KMS-11 (cell line): ENCODE measurements around the gene USH2A.

Experiments
- H2AFZ ChIP-seq: fragments of 200-600 bp; sonication (generic); 2 replicates; pipeline ENCODE4 v1.6.1; 2016; ENCODE audit warnings: antibody characterized with exemption, mixed run types, low read depth
- H3K27ac ChIP-seq: fragments of 200-600 bp; sonication (generic); 2 replicates; pipeline ENCODE4 v1.6.1; 2016; ENCODE audit warnings: mild to moderate bottlenecking, mixed run types
- H3K27me3 ChIP-seq: fragments of 200-600 bp; sonication (generic); 2 replicates; pipeline ENCODE4 v1.6.1; 2017; ENCODE audit warnings: mild to moderate bottlenecking, low read depth, mixed run types, moderate library complexity; ENCODE audit not compliant: insufficient read depth
- H3K36me3 ChIP-seq: fragments of 200-600 bp; sonication (generic); 2 replicates; pipeline ENCODE4 v1.6.1; 2017; ENCODE audit warnings: mild to moderate bottlenecking, mixed run types; ENCODE audit not compliant: insufficient read depth
- H3K4me1 ChIP-seq: fragments of 200-600 bp; sonication (generic); 2 replicates; pipeline ENCODE4 v1.6.1; 2016; ENCODE audit warnings: mild to moderate bottlenecking, low read depth, mixed run types; ENCODE audit not compliant: poor library complexity, severe bottlenecking
- H3K4me2 ChIP-seq: fragments of 200-600 bp; sonication (generic); 2 replicates; pipeline ENCODE4 v1.7.0; 2016; ENCODE audit warnings: mild to moderate bottlenecking, mixed run types
- H3K4me3 ChIP-seq: fragments of 200-600 bp; sonication (generic); IDR thresholded peaks from 2 replicates; pipeline ENCODE4 v1.6.1; 2017; ENCODE audit warnings: low read depth, low read length, mixed read lengths; ENCODE audit not compliant: insufficient read depth
- H3K79me2 ChIP-seq: fragments of 200-600 bp; sonication (generic); 2 replicates; pipeline ENCODE4 v1.6.1; 2016; ENCODE audit warnings: low read depth, mixed run types; ENCODE audit not compliant: insufficient read depth
- H3K9ac ChIP-seq: fragments of 200-600 bp; sonication (generic); 2 replicates; pipeline ENCODE4 v1.6.1; 2016; ENCODE audit warnings: mild to moderate bottlenecking, mixed run types
- H4K20me1 ChIP-seq: fragments of 200-600 bp; sonication (generic); 2 replicates; pipeline ENCODE4 v1.6.1; 2016; ENCODE audit warnings: mild to moderate bottlenecking, mixed run types; ENCODE audit not compliant: insufficient read depth
- TF ChIP-seq, protein P1 (sequence below): fragments of 200-600 bp; sonication (generic); conservative IDR thresholded peaks from 2 replicates; pipeline ENCODE4 v1.6.1; 2017; ENCODE audit warnings: low read depth, mild to moderate bottlenecking, antibody characterized with exemption, low read length, moderate library complexity, mixed read lengths

The USH2A gene

DNA sequence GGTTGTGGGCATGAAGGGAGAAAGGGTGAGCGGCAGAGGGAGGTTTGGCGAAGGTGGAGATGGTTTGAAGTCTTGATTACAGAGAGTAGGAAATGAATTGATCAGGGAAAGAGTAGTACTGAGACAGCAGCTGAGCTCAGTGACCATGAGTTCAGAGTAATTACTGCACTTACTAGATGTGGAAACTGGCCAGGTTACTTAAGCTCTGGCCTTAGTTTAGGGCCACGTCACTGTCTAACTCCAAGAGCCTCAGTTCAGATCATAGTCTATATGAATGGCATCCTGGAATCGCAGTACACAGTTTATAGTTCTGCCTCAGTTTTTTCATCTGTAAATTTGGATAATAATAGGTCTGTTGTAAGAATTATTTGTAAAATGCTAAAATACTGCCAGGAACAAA, 778.1 kb downstream of the USH2A start:
- H3K27ac ChIP-seq: no peak overlapping the region
- H3K4me2 ChIP-seq: no peak overlapping the region
- no peak overlapping the region for H3K4me3 ChIP-seq
- TF ChIP-seq, protein P1, sequence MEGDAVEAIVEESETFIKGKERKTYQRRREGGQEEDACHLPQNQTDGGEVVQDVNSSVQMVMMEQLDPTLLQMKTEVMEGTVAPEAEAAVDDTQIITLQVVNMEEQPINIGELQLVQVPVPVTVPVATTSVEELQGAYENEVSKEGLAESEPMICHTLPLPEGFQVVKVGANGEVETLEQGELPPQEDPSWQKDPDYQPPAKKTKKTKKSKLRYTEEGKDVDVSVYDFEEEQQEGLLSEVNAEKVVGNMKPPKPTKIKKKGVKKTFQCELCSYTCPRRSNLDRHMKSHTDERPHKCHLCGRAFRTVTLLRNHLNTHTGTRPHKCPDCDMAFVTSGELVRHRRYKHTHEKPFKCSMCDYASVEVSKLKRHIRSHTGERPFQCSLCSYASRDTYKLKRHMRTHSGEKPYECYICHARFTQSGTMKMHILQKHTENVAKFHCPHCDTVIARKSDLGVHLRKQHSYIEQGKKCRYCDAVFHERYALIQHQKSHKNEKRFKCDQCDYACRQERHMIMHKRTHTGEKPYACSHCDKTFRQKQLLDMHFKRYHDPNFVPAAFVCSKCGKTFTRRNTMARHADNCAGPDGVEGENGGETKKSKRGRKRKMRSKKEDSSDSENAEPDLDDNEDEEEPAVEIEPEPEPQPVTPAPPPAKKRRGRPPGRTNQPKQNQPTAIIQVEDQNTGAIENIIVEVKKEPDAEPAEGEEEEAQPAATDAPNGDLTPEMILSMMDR: no peak
- no peaks in the 10 kb centered on the region for H3K27me3 ChIP-seq
- no peaks in the 10 kb centered on the region for H3K4me1 ChIP-seq
- no peak overlapping the region for H2AFZ ChIP-seq
- no peaks in the 10 kb centered on the region for H3K79me2 ChIP-seq
- no peaks in the 10 kb centered on the region for H4K20me1 ChIP-seq
- no peaks in the 10 kb centered on the region for H3K36me3 ChIP-seq
- no peak overlapping the region for H3K9ac ChIP-seq

DNA sequence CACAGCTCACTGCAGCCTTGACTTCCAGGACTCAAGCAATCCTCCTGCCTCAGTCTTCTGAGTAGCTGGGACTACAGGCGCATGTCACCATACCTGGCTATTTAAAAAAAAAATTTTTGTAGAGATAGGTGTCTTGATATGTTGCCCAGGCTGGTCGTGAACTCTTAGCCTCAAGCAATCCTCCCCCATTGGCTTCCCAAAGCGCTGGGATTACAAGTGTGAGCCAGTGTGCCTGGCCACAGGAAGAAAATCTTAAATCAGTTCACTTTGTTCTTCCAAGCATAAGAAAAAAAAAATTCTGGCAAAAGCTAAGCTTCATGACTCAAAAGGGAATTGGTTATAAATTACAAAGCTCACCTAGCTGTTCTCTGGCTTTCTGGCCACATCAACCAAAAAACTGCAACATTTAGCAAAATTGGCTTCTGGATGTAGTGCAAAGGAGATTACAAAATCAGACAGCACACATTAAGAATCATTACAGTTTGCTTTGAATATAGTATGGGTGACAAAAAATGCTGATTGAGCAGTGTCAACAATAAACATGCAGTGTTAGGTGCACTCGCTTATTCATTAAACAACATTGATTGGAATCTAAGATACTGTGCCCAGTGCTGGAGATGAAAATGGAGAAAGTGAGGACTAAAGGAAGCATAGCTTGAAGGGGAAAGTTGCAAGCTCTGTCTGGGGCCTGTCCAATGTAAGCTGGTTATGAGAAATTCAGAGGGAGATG, 779.5 kb downstream of the USH2A start:
- Histone ChIP-seq H3K27me3 (no peaks in the 10 kb centered on the region), H3K36me3 (no peaks in the 10 kb centered on the region), H3K27ac (no peak overlapping the region), H3K4me2 (no peak overlapping the region), H3K9ac (no peak overlapping the region), H4K20me1 (no peaks in the 10 kb centered on the region), H2AFZ (no peak overlapping the region), H3K4me3 (no peak overlapping the region), H3K79me2 (no peaks in the 10 kb centered on the region), H3K4me1 (no peaks in the 10 kb centered on the region)
- TF ChIP-seq, protein P1: no peak

DNA sequence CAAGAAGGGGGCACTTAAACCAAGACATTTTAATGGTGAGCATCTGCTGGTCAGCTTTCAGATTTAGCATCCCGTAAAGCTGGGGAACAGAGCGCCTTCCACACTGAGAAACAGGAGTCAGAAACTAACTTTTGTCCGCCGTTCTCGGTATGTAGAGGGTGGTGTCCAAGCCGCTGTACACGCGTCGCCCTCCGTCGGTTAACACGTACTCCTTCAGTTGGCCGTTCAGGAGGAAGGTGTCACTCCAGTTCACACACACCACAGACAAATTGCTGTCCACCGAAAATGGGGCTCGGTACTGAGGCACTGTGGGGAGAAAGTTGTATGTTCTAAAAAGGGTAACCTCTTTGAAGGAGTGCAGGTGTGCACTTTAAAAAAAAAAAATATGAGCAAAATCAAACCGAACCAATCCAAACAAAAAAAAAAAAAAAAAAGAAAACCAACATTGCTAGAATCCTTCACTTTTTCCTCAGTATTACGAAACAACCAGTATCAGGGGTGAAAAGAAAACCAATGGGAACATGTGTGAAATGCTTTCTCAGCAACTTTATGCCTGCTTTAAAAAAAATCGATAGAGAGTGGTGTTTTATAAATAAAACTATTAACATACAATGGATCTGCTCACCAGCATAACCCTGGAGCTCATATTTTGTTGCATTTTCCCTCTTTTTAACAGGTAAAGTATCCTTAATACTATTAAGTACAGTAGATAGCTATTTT, 782.7 kb downstream of the USH2A start:
- no peaks in the 10 kb centered on the region for H3K79me2 ChIP-seq
- H3K27me3 ChIP-seq: no peaks in the 10 kb centered on the region
- H2AFZ ChIP-seq: no peak overlapping the region
- H3K4me1 ChIP-seq: no peaks in the 10 kb centered on the region
- no peak overlapping the region for H3K27ac ChIP-seq
- TF ChIP-seq, protein P1: no peak
- no peak overlapping the region for H3K9ac ChIP-seq
- H3K4me3 ChIP-seq: no peak overlapping the region
- no peaks in the 10 kb centered on the region for H4K20me1 ChIP-seq
- H3K36me3 ChIP-seq: no peaks in the 10 kb centered on the region
- no peak overlapping the region for H3K4me2 ChIP-seq

DNA sequence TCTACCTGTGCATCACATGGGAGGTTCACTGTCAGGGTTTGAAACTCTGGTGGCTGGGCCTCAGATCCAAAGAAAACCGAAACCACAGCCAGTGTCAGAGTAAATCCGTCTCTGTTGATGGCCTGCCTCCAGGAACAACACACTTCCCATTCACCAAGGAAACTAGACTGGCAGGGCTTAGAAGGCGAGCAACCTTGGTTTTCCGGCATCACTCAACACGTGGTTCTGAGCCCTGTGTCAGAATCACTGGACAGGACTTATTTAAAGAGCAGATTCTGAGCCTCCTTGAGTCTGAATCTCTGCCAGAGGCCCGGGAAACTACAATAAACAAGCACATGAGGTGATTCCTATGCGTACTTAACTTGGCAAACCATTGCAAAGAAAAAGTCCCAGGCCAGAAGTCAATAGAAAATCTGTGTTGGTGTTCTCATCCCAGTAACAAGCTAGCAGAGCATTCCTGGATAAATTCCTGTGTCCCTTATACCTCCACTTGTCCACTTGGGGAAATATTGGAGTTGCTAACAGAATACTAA, 786.1 kb downstream of the USH2A start:
- TF ChIP-seq, protein P1: no peak
- H3K27me3 ChIP-seq: no peaks in the 10 kb centered on the region
- H3K27ac ChIP-seq: no peak overlapping the region
- H2AFZ ChIP-seq: no peak overlapping the region
- no peaks in the 10 kb centered on the region for H4K20me1 ChIP-seq
- no peak overlapping the region for H3K4me3 ChIP-seq
- H3K4me2 ChIP-seq: no peak overlapping the region
- H3K9ac ChIP-seq: no peak overlapping the region
- no peaks in the 10 kb centered on the region for H3K4me1 ChIP-seq
- no peaks in the 10 kb centered on the region for H3K79me2 ChIP-seq
- no peaks in the 10 kb centered on the region for H3K36me3 ChIP-seq
